LNCAP (cell line): ENCODE data around the gene P4HTM.

ENCODE experiments used
- TF ChIP-seq, protein P1 (sequence below): fragments of 450-650 bp; IDR thresholded peaks from 2 replicates; pipeline ENCODE4 v1.5.1; 2017; ENCODE audit warnings: mild to moderate bottlenecking

The P4HTM gene

GRCh38 chr3:49025005-49025792, 35.2 kb downstream of the P4HTM start:
- TF ChIP-seq, protein P1, sequence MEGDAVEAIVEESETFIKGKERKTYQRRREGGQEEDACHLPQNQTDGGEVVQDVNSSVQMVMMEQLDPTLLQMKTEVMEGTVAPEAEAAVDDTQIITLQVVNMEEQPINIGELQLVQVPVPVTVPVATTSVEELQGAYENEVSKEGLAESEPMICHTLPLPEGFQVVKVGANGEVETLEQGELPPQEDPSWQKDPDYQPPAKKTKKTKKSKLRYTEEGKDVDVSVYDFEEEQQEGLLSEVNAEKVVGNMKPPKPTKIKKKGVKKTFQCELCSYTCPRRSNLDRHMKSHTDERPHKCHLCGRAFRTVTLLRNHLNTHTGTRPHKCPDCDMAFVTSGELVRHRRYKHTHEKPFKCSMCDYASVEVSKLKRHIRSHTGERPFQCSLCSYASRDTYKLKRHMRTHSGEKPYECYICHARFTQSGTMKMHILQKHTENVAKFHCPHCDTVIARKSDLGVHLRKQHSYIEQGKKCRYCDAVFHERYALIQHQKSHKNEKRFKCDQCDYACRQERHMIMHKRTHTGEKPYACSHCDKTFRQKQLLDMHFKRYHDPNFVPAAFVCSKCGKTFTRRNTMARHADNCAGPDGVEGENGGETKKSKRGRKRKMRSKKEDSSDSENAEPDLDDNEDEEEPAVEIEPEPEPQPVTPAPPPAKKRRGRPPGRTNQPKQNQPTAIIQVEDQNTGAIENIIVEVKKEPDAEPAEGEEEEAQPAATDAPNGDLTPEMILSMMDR, result no peak

- TF ChIP-seq, protein P1, result no peak
Observed at GRCh38 chr3:49025793-49026520, 35.9 kb downstream of the P4HTM start.

DNA sequence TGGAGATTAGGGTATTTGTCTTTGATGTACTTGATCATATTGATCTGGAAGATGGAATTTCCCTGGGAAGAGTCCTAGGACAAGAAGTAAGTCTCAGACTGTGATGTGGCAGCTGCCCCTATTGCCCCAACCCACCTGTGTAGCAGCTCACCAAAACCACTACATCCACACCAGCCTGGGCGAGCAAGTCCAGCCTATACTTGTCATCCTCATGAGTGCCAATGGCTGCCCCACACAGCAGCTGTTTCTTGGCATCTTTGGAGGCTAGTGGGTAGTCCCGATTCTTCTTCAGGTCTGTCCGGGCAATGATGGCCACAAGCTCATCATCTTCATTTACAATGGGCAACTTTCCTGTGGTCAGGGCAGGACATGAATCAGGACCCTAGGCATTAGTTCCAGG, 36.5 kb downstream of the P4HTM start:
- TF ChIP-seq, protein P1, result no peak

- TF ChIP-seq, protein P1, result no peak
Observed at GRCh38 chr3:49027634-49028033, 37.6 kb downstream of the P4HTM start.

DNA sequence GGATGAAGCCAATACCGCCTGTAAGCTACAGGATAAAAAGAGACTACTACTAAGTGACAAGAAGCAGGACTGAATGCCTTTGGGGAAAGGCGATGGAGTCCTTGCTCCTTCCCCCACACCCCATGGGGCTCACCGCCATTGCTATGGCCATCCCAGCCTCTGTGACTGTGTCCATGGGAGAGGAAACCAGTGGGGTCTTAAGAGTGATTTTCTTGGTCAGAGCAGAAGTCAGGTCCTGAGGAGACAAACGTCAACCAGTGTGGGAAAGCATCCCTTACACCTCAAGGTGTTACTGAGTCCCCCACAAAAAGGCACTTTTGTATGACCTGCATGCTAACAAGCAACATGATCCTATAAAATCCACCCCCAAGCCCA, 38.2 kb downstream of the P4HTM start:
- TF ChIP-seq, protein P1, result no peak

- TF ChIP-seq, protein P1, result no peak
Observed at GRCh38 chr3:49028673-49029562, 38.9 kb downstream of the P4HTM start, which contains the start of gene IMPDH2. TSS of gene IMPDH2 (minus strand) at chr3:49029398. CDS start at chr3:49029350, 48 bp downstream.

- TF ChIP-seq, protein P1, result no peak
Observed at GRCh38 chr3:49029563-49029884, 39.5 kb downstream of the P4HTM start.
